Measurements from ENCODE around the gene XRCC2.

XRCC2 gene

GRCh38 chr7:152668975-152669374, 7.0 kb downstream of the XRCC2 start:
- no peak for DNase-seq
- Histone ChIP-seq H3K79me1 (ENCODE audit: low read length) (peaks cover under 1% of the 10 kb centered on the region), H3K36me3 (ENCODE audit: control insufficient read depth in 1 of 2, insufficient read depth in 2 of 2, low read length in 2 of 2) (peaks cover 7 to 9% of the 10 kb centered on the region in 2 experiments), H2BK120ac (ENCODE audit: insufficient read depth, low read length, poor library complexity) (no peak overlapping the region), H2AK5ac (ENCODE audit: low read length) (no peak overlapping the region), H3K23ac (ENCODE audit: low read length) (no peak overlapping the region), H3K9ac (ENCODE audit: low read length) (no peak overlapping the region), H3K14ac (ENCODE audit: low read length) (no peak overlapping the region), H4K8ac (ENCODE audit: low read depth, low read length) (no peak overlapping the region), H3K4me1 (ENCODE audit: control insufficient read depth in 1 of 2, insufficient read depth in 2 of 2, low read length in 2 of 2) (peaks cover 3 to 11% of the 10 kb centered on the region in 2 experiments), H3K4me3 (ENCODE audit: low read depth, low read length) (no peak overlapping the region), H3K27ac (ENCODE audit: low read depth, low read length) (no peak overlapping the region), H3K79me2 (ENCODE audit: control insufficient read depth, insufficient read depth, low read length, poor library complexity) (peaks cover 2% of the 10 kb centered on the region), H3K9me3 (ENCODE audit: insufficient read depth, low read depth, low read length) (no peaks in the 10 kb centered on the region), H2BK12ac (ENCODE audit: low read length) (no peak overlapping the region), H3K18ac (ENCODE audit: low read length) (no peak overlapping the region), H3K4ac (ENCODE audit: low read depth, low read length) (no peak overlapping the region), H2AFZ (ENCODE audit: insufficient read depth, low read length, poor library complexity) (no peak overlapping the region), H3K4me2 (ENCODE audit: low read length) (no peak overlapping the region), H4K12ac (ENCODE audit: low read depth, low read length) (no peak overlapping the region), H4K91ac (ENCODE audit: low read depth, low read length) (no peak overlapping the region), H2BK5ac (ENCODE audit: low read depth, low read length, poor library complexity) (no peak overlapping the region), H3K27me3 (ENCODE audit: insufficient read depth, low read length) (no peaks in the 10 kb centered on the region)
- no CpG with 5 or more reads among the region's 1 CpG for WGBS (ENCODE audit: extremely low coverage, insufficient coverage, insufficient read length)

- Histone ChIP-seq H3K79me2 (ENCODE audit: control insufficient read depth, insufficient read depth, low read length, poor library complexity) (peaks cover 2% of the 10 kb centered on the region), H3K9ac (ENCODE audit: low read length) (no peak overlapping the region), H3K79me1 (ENCODE audit: low read length) (peaks cover 5% of the 10 kb centered on the region), H3K36me3 (ENCODE audit: control insufficient read depth in 1 of 2, insufficient read depth in 2 of 2, low read length in 2 of 2) (peaks cover 7 to 9% of the 10 kb centered on the region in 2 experiments), H3K18ac (ENCODE audit: low read length) (no peak overlapping the region), H2AK5ac (ENCODE audit: low read length) (no peak overlapping the region), H3K4me2 (ENCODE audit: low read length) (no peak overlapping the region), H3K4me3 (ENCODE audit: low read depth, low read length) (no peak overlapping the region), H3K27ac (ENCODE audit: low read depth, low read length) (no peak overlapping the region), H3K4ac (ENCODE audit: low read depth, low read length) (no peak overlapping the region), H3K27me3 (ENCODE audit: insufficient read depth, low read length) (no peaks in the 10 kb centered on the region), H3K14ac (ENCODE audit: low read length) (no peak overlapping the region), H3K9me3 (ENCODE audit: insufficient read depth, low read depth, low read length) (no peaks in the 10 kb centered on the region), H4K8ac (ENCODE audit: low read depth, low read length) (no peak overlapping the region), H3K4me1 (ENCODE audit: control insufficient read depth in 1 of 2, insufficient read depth in 2 of 2, low read length in 2 of 2) (peaks cover 8 to 16% of the 10 kb centered on the region in 2 experiments), H2BK120ac (ENCODE audit: insufficient read depth, low read length, poor library complexity) (no peak overlapping the region), H2AFZ (ENCODE audit: insufficient read depth, low read length, poor library complexity) (no peak overlapping the region), H4K91ac (ENCODE audit: low read depth, low read length) (no peak overlapping the region), H3K23ac (ENCODE audit: low read length) (no peak overlapping the region), H4K12ac (ENCODE audit: low read depth, low read length) (no peak overlapping the region), H2BK12ac (ENCODE audit: low read length) (no peak overlapping the region), H2BK5ac (ENCODE audit: low read depth, low read length, poor library complexity) (no peak overlapping the region)
- peak in 1 of 2 donors; percentile 31 for DNase-seq
- no CpG with 5 or more reads among the region's 5 CpGs for WGBS (ENCODE audit: extremely low coverage, insufficient coverage, insufficient read length)
Observed at GRCh38 chr7:152667958-152668357, 8.0 kb downstream of the XRCC2 start.

- Histone ChIP-seq H2BK120ac (ENCODE audit: insufficient read depth, low read length, poor library complexity) (no peak overlapping the region), H2BK12ac (ENCODE audit: low read length) (no peak overlapping the region), H3K4me2 (ENCODE audit: low read length) (no peak overlapping the region), H3K14ac (ENCODE audit: low read length) (no peak overlapping the region), H4K8ac (ENCODE audit: low read depth, low read length) (no peak overlapping the region), H3K79me1 (ENCODE audit: low read length) (peaks cover 7% of the 10 kb centered on the region), H3K9me3 (ENCODE audit: insufficient read depth, low read depth, low read length) (no peaks in the 10 kb centered on the region), H2AK5ac (ENCODE audit: low read length) (no peak overlapping the region), H3K79me2 (ENCODE audit: control insufficient read depth, insufficient read depth, low read length, poor library complexity) (no peaks in the 10 kb centered on the region), H2BK5ac (ENCODE audit: low read depth, low read length, poor library complexity) (no peak overlapping the region), H3K9ac (ENCODE audit: low read length) (no peak overlapping the region), H4K91ac (ENCODE audit: low read depth, low read length) (no peak overlapping the region), H3K27ac (ENCODE audit: low read depth, low read length) (no peak overlapping the region), H3K23ac (ENCODE audit: low read length) (no peak overlapping the region), H3K36me3 (ENCODE audit: control insufficient read depth in 1 of 2, insufficient read depth in 2 of 2, low read length in 2 of 2) (peaks cover 9% of the 10 kb centered on the region in 2 experiments), H3K4ac (ENCODE audit: low read depth, low read length) (no peak overlapping the region), H3K18ac (ENCODE audit: low read length) (no peak overlapping the region), H2AFZ (ENCODE audit: insufficient read depth, low read length, poor library complexity) (no peak overlapping the region), H3K27me3 (ENCODE audit: insufficient read depth, low read length) (no peaks in the 10 kb centered on the region), H3K4me1 (ENCODE audit: control insufficient read depth in 1 of 2, insufficient read depth in 2 of 2, low read length in 2 of 2) (peaks cover 8 to 24% of the 10 kb centered on the region in 2 experiments), H3K4me3 (ENCODE audit: low read depth, low read length) (no peak overlapping the region), H4K12ac (ENCODE audit: low read depth, low read length) (no peak overlapping the region)
- WGBS (ENCODE audit: extremely low coverage, insufficient coverage, insufficient read length): no CpG with 5 or more reads among the region's 1 CpG
- peak; percentile 20 to 49 for DNase-seq
Observed at GRCh38 chr7:152666078-152666477, 9.9 kb downstream of the XRCC2 start.

- Histone ChIP-seq H3K14ac (ENCODE audit: low read length) (no peak overlapping the region), H3K23ac (ENCODE audit: low read length) (no peak overlapping the region), H2AFZ (ENCODE audit: insufficient read depth, low read length, poor library complexity) (no peak overlapping the region), H3K9me3 (ENCODE audit: insufficient read depth, low read depth, low read length) (no peaks in the 10 kb centered on the region), H2BK5ac (ENCODE audit: low read depth, low read length, poor library complexity) (no peak overlapping the region), H3K27ac (ENCODE audit: low read depth, low read length) (peak overlapping the region; percentile 57), H2BK12ac (ENCODE audit: low read length) (no peak overlapping the region), H3K4ac (ENCODE audit: low read depth, low read length) (no peak overlapping the region), H2BK120ac (ENCODE audit: insufficient read depth, low read length, poor library complexity) (no peak overlapping the region), H4K8ac (ENCODE audit: low read depth, low read length) (no peak overlapping the region), H3K4me1 (ENCODE audit: control insufficient read depth in 1 of 2, insufficient read depth in 2 of 2, low read length in 2 of 2) (peaks cover 8 to 24% of the 10 kb centered on the region in 2 experiments), H3K4me2 (ENCODE audit: low read length) (no peak overlapping the region), H4K91ac (ENCODE audit: low read depth, low read length) (no peak overlapping the region), H3K36me3 (ENCODE audit: control insufficient read depth in 1 of 2, insufficient read depth in 2 of 2, low read length in 2 of 2) (peaks cover 6 to 8% of the 10 kb centered on the region in 2 experiments), H4K12ac (ENCODE audit: low read depth, low read length) (no peak overlapping the region), H3K4me3 (ENCODE audit: low read depth, low read length) (no peak overlapping the region), H3K27me3 (ENCODE audit: insufficient read depth, low read length) (no peaks in the 10 kb centered on the region), H2AK5ac (ENCODE audit: low read length) (no peak overlapping the region), H3K79me1 (ENCODE audit: low read length) (peaks cover 7% of the 10 kb centered on the region), H3K18ac (ENCODE audit: low read length) (no peak overlapping the region), H3K9ac (ENCODE audit: low read length) (no peak overlapping the region), H3K79me2 (ENCODE audit: control insufficient read depth, insufficient read depth, low read length, poor library complexity) (no peaks in the 10 kb centered on the region)
- no CpG with 5 or more reads among the region's 4 CpGs for WGBS (ENCODE audit: extremely low coverage, insufficient coverage, insufficient read length)
- DNase-seq: peak; percentile 95 to 98
Observed at GRCh38 chr7:152664636-152665035, 11.3 kb downstream of the XRCC2 start.
